HG02763 (cell line): ENCODE data around the gene GPX1.
"Not testable (repeated sequence)": the region's sequence is repeated elsewhere in the genome, so short reads cannot be mapped to it uniquely, and the experiment has no call there.

Experiments
- ATAC-seq: cut with Tn5 transposase; IDR thresholded peaks from one replicate; pipeline ENCODE4 v1.9.1; 2021; ENCODE audit warnings: mild to moderate bottlenecking, moderate library complexity; ENCODE audit not compliant: unreplicated experiment

The GPX1 gene

DNA sequence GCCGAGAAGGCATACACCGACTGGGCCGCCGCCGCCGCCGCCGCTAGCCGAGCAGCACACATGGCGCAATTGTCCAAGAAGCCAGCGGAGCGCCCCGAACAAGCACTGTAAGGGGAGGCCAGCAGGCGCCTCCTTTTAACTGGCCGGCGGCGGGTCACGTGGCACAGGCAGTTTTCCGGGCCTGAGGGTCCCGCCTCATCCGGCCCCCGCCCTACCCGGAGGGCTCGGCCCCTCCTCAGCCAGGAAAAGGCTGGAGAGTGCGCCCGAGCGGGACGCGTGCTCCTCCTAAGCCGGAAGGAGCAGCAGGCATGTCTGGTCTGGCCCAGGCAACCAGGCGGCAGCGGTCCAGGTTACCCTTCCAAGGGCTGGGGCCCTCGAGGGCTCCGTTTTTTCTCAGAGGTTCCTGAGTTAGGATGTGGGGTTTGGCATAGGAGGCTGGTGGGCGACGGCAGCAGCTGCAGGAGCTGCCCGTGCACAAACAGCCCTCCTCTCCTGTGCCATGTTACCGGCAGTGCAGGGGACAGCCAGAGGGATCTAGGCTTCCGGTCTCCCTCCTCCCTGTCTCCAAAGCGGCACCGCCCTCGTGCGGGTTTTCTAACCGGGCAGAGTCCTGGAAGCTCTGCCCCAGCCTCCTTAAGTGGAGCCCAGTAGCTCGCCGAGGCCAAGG, at the start of gene GPX1:
Gene GPX1 (minus strand): TSS at position 137 of the 667 bp plus-strand sequence. CDS start 75 bp downstream, at position 62.
- ATAC-seq, result peak; percentile 86

- no peak for ATAC-seq
Measured at GRCh38 chr3:49406571-49407565, 48.7 kb upstream of the GPX1 start.

- ATAC-seq, result not testable (repeated sequence)
Measured at GRCh38 chr3:49405570-49405969, 47.4 kb upstream of the GPX1 start.

DNA sequence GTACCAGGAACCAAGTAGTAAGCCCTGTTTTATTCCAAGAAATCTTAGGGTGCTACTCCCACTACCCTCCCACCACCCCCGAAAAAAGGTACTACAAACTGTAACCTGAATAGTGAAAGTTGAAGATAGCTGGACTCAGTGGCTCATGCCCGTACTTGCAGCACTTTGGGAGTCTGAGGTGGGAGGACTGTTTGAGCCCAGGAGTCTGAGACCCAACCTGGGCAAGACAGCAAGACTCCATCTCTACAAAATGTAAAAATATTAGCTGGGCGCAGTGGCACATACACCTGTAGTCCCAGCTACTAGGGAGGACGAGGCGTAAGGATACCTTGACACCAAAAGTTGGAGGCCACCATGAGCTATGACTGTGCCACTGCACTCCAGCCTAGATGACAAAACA, 45.7 kb upstream of the GPX1 start:
- no peak for ATAC-seq

DNA sequence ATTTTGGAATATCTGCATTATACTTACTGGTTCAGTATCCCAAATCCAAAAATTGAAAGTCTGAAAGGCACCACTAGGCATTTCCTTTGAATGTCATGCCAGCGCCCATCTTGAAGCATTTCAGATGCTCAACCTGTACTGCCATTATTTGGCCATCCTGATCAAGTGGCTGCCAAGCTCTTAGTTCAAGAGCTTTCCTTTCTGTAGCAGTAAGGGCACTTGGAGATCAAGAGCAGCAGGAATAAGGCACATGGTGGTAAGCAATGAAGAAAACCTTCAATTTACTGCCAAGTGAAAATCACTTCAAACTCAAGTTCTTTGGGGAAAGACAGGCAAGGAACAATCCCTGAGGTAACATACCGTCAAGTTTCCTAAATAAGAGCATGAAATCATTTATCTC, 43.6 kb upstream of the GPX1 start:
- ATAC-seq, result no peak

DNA sequence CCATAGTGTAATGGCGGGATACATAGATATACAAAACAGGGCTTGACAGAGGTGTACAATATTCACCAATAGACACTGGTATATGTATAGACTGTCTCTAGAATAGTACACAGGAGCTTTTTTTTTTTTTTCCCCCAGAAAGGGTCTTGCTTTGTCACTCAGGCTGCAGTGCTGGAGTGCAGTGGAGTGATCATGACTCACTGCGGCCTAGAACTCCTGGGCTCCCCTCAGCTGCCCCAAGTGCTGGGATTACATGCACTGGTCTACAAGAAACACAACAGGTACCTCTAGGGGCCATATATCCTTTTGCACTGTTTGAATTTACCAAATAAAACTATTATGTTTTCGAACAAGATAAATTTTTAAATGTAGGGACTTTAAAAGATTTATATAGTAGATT, 41.3 kb upstream of the GPX1 start:
- no peak for ATAC-seq

DNA sequence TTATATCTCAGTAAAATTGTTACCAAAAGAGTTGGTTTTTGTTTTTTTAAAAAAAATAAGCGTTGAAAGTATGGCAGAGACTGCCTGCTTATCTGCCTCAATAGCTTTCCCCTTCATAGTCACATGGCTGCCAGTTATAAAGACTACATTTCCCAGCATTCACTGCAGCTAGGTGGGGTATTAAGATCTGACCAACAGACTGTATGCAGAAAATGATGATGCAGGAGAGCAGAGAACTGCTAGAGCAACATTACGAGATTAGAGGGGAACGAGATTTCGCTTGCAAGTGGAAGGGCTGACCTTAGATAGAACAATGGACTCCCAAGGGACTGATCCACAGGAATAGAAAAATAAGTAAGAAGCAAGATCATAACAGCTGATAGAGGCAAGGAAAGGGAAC, 39.3 kb upstream of the GPX1 start:
- no peak for ATAC-seq

DNA sequence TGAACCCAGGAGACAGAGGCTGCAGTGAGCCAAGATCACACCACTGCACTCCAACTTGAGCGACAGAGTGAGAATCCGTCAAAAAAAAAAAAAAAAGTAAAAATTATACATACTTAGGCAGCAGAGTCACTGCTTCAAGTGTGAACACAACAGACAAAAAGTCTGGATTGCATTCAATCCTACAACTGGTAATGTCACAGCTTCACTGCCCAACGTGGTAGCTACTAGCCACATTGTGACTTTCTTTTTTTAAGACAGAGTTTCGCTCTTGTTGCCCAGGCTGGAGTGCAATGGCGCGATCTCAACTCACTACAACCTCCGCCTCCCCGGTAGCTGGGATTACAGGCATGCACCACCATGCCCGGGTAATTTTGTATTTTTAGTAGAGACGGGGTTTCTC, 33.2 kb upstream of the GPX1 start:
- ATAC-seq, result not testable (repeated sequence)

DNA sequence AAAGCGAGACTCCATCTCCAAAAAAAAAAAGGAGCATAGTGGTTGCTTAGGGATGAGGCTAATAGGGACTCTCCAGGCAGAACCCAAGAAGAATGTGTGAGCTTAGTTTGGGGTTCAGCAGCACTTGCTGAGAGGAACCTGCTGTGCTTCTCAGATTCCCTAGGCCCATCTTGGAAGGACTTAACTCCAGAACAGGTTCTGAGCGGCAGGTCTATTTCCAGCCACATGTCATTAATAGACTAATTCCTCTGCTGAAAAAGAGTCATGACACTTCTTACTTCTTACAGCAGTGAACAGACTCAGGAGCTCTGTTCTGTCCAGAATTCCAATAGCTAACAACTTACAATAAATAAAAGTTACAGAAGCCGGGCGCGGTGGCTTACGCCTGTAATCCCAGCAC, 31.1 kb upstream of the GPX1 start:
- no peak for ATAC-seq

DNA sequence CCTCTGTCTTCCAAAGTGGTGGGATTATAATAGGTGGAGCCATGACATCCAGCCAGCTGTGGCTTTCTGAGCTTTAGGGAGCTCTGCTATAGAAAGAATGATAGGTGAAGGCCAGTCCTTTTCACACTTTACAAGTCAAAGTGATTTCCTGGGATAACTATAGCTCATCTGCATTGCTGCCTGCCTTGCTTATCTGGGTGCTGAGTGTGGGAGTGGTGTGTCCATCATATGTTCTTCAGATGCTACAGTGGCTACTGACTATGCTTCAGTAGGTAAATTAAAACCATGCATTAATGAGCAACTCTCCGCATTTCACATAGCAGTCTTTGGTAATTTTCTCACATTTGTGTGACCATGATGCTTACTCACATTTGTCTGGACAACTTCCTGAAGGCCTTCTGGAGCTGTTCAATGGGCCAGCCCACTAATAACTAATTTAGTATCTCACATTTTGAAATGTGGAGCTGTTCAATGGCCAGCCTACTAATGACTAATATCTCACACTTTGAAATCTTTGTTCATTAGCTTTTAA, 30.2 kb upstream of the GPX1 start:
- ATAC-seq, result no peak

DNA sequence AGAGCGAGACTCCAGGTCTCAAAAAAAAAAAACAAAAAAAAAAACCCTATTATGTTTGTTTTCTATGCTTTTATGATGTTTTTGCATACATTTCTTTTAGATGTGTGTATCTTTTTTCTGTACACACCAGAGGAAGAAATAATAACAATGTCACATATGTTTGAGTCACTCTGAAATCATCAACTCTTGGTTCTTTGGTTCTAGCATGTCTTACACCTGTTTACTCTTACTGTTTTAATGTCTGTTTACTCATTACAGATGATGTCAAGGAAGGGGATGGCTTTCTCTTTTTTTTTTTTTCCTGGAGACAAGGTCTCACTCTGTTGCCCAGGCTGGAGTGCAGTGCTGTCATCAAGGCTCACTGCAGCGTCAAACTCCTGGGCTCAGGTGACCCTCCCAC, 29.6 kb upstream of the GPX1 start:
- ATAC-seq, result no peak

GRCh38 chr3:49386056-49386756, 28.1 kb upstream of the GPX1 start:
- no peak for ATAC-seq

DNA sequence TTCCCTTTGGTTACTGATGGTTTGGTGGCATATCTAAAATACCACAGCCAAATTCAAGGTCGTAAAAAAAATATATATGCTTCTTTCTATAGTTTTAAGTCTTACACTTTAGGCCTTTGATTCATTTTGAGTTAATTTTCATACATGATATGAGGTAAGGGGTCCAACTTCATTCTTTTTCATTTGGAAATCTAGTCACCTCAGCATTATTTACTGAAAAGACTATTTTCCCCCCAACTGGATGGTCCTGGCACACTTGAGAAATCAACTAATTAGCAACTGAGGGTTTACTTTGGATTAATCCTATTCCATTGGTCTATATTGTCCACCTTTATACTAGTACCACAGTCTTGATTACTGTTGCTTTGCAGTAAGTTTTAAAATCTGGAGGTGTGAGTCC, 27.5 kb upstream of the GPX1 start:
- ATAC-seq, result no peak

DNA sequence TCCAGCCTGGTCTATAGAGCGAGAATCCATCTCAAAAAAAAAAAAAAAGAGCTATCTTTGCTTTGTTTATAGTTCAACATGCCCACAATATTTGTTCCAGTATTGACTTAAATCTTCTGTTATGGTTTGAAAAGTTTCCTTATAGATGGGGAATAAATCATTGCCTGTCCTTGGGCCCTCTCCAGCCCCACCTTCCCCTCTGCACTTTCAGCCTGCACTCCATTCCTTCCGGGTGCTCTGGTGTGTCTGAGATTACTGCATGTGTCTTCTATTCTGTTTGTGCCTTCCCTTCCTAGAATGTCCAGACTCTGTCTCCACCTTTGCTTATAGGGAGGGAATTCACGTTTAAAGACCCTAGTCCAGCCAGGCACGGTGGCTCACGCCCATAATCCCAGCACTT, 25.2 kb upstream of the GPX1 start:
- no peak for ATAC-seq

DNA sequence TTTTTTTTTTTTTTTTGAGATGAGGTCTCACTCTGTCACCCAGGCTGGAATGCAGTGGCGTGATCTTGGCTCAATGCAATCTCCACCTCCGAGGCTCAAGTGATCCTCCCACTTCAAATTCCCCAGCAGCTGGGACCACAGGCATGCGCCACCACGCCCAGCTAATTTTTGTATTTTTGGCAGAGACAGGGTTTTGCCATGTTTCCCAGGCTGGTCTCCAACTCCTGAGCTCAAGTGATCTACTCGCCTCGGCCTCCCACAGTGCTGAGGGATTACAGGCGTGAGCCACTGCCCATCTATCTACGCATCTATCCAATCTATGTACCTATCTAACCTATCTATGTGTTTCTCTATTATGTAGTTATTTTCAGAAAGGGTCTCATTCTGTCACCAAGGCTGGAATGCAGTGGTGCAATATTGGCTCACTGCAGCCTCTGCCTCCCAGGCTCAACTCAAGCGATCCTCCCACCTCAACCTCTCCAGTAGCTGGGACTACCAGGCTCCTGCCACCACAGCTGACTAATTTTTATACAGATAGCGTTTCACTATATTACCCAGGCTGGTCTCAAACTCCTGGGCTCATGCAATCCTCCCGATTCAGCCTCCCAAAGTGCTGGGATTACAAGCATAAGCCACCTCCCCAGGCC, 20.2 kb upstream of the GPX1 start:
- no peak for ATAC-seq

DNA sequence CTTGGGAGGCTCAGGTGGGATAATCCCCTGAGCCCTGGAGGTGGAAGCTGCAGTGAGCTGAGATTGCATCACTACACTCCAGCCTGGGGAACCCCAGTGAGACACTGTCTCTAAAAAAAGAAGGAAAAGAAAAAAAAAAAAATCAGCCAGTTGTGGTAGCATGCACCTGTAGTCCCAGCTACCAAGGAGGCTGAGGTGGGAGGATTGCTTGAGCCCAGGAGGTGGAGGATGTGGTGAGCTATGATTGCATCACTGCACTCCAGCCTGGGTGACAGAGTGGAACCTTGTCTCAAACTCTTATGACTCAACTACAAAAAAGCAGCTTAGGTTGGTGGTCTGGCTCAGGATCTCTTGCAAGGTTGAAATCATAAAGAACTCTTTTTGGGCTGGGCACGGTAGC, 19.3 kb upstream of the GPX1 start:
- ATAC-seq, result no peak

DNA sequence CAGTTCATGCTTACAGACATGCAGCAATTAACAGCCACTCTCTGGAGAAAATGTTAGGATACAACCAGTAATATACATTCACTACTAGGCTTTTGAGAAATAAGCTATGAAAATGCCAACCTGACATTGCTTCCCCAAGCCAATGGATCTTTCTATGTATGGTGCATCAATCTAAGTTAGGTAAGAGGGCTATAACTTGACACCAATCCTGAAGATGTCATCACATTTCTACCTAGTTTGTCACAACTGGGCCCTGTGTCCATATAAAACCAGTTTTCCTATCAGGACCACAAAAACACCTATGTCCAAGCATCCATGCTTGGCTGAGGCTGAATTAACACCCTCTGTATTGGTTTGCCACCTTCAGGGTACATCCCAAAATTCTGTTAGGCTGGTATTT, 13.8 kb upstream of the GPX1 start:
- no peak for ATAC-seq

DNA sequence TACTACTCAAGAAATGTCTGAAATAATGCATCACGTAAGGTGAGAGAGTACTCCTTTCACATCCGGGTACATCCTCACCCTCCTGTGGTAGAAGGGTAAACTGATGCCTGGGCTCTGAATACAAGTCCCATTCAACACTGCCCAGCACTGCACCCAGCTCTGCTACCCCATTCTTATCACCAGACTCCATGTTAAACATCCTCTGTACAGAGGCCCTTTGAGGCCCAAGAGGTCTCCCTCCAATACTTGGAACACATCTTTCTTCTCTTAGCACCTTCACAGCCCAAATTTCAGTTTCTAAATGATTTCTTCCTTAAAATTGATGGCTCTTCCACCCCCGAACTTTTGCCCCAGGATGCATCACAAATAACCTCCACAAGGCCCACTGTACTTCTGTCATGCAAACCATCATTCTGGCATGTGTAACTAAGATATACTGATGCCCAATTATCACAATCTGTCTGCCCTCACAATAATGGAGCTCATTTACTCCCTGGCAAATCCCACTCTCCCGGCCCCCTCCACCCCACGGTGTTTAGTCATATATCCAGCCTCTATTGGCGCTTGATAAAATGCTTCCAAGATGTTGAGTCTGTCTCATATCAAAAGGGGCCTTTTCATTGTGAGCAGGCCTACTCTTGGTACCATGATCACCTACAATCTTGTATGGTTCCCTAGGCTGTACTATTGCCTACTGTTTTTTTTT, 12.6 kb upstream of the GPX1 start:
- ATAC-seq, result no peak

GRCh38 chr3:49362561-49362960, 4.4 kb upstream of the GPX1 start:
- no peak for ATAC-seq

DNA sequence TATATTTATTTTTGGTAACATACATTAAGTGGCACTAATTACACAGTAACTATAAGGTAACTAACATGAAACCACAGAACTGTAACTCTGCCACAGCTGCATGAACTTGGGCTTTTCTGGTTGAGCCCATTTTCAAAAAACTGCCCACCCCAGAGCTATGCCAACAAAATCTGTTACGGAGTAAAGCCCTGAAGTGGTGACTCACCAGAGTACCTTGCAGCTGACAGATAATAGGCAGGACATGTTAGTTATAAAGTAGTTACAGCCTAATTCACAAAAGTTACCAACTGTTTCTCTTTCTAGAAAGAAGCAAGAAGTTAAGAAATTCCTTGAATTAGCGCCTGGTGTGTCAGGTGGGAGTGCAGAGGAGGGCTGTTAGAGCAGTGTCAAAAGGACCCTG, 1.5 kb upstream of the GPX1 start:
- ATAC-seq, result no peak
